ENCODE data around the gene IGF2R.

Gene IGF2R

GRCh38 chr6:159939591-159940016, 29.3 kb upstream of the IGF2R start:
- FAIRE-seq, result no peak

GRCh38 chr6:159941286-159942113, 27.4 kb upstream of the IGF2R start:
- DNase-seq (ENCODE audit: insufficient read length) (no peak), FAIRE-seq (peak; percentile 80)
- no peak for TF ChIP-seq TAF1 (IDR thresholded peaks at IDR 0.05; ENCODE audit: borderline replicate concordance, low read depth, low read length)
- TF ChIP-seq POLR2AphosphoS5 (IDR thresholded peaks at IDR 0.05; ENCODE audit: low read depth, low read length), result no peak
- TF ChIP-seq POLR2A (IDR thresholded peaks at IDR 0.05; ENCODE audit: low read depth, low read length), result no peak

More at GRCh38 chr6:159939591-159940016, 29.3 kb upstream of the IGF2R start:
- DNase-seq (ENCODE audit: insufficient read length), result no peak
- TF ChIP-seq TAF1 (IDR thresholded peaks at IDR 0.05; ENCODE audit: borderline replicate concordance, low read depth, low read length) (no peak), POLR2AphosphoS5 (IDR thresholded peaks at IDR 0.05; ENCODE audit: low read depth, low read length) (no peak), POLR2A (IDR thresholded peaks at IDR 0.05; ENCODE audit: low read depth, low read length) (no peak)

- no peak for DNase-seq (ENCODE audit: insufficient read length)
- no peak for TF ChIP-seq POLR2A (IDR thresholded peaks at IDR 0.05; ENCODE audit: low read depth, low read length)
- TF ChIP-seq POLR2AphosphoS5 (IDR thresholded peaks at IDR 0.05; ENCODE audit: low read depth, low read length), result no peak
- no peak for TF ChIP-seq TAF1 (IDR thresholded peaks at IDR 0.05; ENCODE audit: borderline replicate concordance, low read depth, low read length)
- no peak for FAIRE-seq
Measured at GRCh38 chr6:159943101-159943632, 25.7 kb upstream of the IGF2R start.

- no peak for DNase-seq (ENCODE audit: insufficient read length)
- TF ChIP-seq POLR2A (IDR thresholded peaks at IDR 0.05; ENCODE audit: low read depth, low read length) (no peak), TAF1 (IDR thresholded peaks at IDR 0.05; ENCODE audit: borderline replicate concordance, low read depth, low read length) (no peak), POLR2AphosphoS5 (IDR thresholded peaks at IDR 0.05; ENCODE audit: low read depth, low read length) (no peak)
- FAIRE-seq, result no peak
Measured at GRCh38 chr6:159943968-159944598, 24.8 kb upstream of the IGF2R start.

GRCh38 chr6:159945801-159946392, 23.0 kb upstream of the IGF2R start:
- TF ChIP-seq TAF1 (IDR thresholded peaks at IDR 0.05; ENCODE audit: borderline replicate concordance, low read depth, low read length) (no peak), POLR2AphosphoS5 (IDR thresholded peaks at IDR 0.05; ENCODE audit: low read depth, low read length) (no peak), POLR2A (IDR thresholded peaks at IDR 0.05; ENCODE audit: low read depth, low read length) (no peak)
- DNase-seq (ENCODE audit: insufficient read length) (no peak), FAIRE-seq (no peak)

GRCh38 chr6:159946912-159947311, 22.0 kb upstream of the IGF2R start:
- TF ChIP-seq POLR2AphosphoS5 (IDR thresholded peaks at IDR 0.05; ENCODE audit: low read depth, low read length) (no peak), TAF1 (IDR thresholded peaks at IDR 0.05; ENCODE audit: borderline replicate concordance, low read depth, low read length) (no peak), POLR2A (IDR thresholded peaks at IDR 0.05; ENCODE audit: low read depth, low read length) (no peak)
- FAIRE-seq (no peak), DNase-seq (ENCODE audit: insufficient read length) (no peak)

- no peak for DNase-seq (ENCODE audit: insufficient read length)
- TF ChIP-seq POLR2A (IDR thresholded peaks at IDR 0.05; ENCODE audit: low read depth, low read length), result no peak
- TF ChIP-seq TAF1 (IDR thresholded peaks at IDR 0.05; ENCODE audit: borderline replicate concordance, low read depth, low read length), result no peak
- no peak for TF ChIP-seq POLR2AphosphoS5 (IDR thresholded peaks at IDR 0.05; ENCODE audit: low read depth, low read length)
- no peak for FAIRE-seq
Measured at GRCh38 chr6:159948199-159948598, 20.7 kb upstream of the IGF2R start.

GRCh38 chr6:159951772-159952171, 17.1 kb upstream of the IGF2R start:
- no peak for FAIRE-seq
- DNase-seq (ENCODE audit: insufficient read length), result no peak
- TF ChIP-seq POLR2AphosphoS5 (IDR thresholded peaks at IDR 0.05; ENCODE audit: low read depth, low read length), result no peak
- no peak for TF ChIP-seq TAF1 (IDR thresholded peaks at IDR 0.05; ENCODE audit: borderline replicate concordance, low read depth, low read length)
- no peak for TF ChIP-seq POLR2A (IDR thresholded peaks at IDR 0.05; ENCODE audit: low read depth, low read length)

GRCh38 chr6:159952289-159953005, 16.4 kb upstream of the IGF2R start:
- FAIRE-seq, result no peak

GRCh38 chr6:159953091-159953601, 15.7 kb upstream of the IGF2R start:
- no peak for FAIRE-seq
- no peak for TF ChIP-seq TAF1 (IDR thresholded peaks at IDR 0.05; ENCODE audit: borderline replicate concordance, low read depth, low read length)
- TF ChIP-seq POLR2A (IDR thresholded peaks at IDR 0.05; ENCODE audit: low read depth, low read length), result no peak
- TF ChIP-seq POLR2AphosphoS5 (IDR thresholded peaks at IDR 0.05; ENCODE audit: low read depth, low read length), result no peak
- DNase-seq (ENCODE audit: insufficient read length), result no peak

More at GRCh38 chr6:159952289-159953005, 16.4 kb upstream of the IGF2R start:
- no peak for DNase-seq (ENCODE audit: insufficient read length)
- TF ChIP-seq POLR2AphosphoS5 (IDR thresholded peaks at IDR 0.05; ENCODE audit: low read depth, low read length), result no peak
- no peak for TF ChIP-seq TAF1 (IDR thresholded peaks at IDR 0.05; ENCODE audit: borderline replicate concordance, low read depth, low read length)
- no peak for TF ChIP-seq POLR2A (IDR thresholded peaks at IDR 0.05; ENCODE audit: low read depth, low read length)

Measured in GM12892 (cell line).